ENCODE data around the gene SLC30A2. TPM values are rescaled to one million over a fixed set of nuclear protein-coding genes. Genes with fewer than 3 reads are reported as not detected.

SLC30A2 gene
- total RNA-seq, 1 experiment from 2014 or later = not detected

DNA sequence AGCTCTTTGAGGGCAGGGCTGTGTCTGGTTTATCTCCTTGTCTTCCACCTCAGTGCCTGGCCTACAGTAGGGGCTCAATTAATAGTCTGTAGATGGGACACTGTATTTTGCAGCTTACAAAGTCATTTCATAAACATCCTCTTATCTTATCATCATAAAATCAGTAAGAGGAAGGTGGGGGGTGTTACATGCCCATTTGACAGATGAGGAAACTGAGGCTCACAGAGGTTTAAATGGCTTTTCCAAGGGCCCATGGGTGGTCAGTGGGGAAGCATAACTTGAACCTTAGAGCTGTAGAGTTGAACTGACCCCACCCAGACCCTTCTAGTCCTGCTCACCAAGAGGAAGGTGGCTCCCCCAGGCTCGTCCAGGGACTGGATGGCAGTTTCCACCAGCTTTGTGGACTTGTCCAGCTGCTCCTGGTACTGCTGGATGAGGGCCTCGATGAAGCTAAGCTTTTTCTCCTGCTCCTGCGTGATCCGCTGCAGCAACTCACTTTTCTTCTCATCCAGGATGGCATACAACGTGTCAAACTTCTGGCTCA is 12.2 kb upstream of the SLC30A2 start:
- TF ChIP-seq SRF (IDR thresholded peaks at IDR 0.05; ENCODE audit: low read depth) = no peak
- TF ChIP-seq SIN3A (IDR thresholded peaks at IDR 0.05; ENCODE audit: low read depth) = no peak
- no peak for TF ChIP-seq ZNF274 (IDR thresholded peaks at IDR 0.05; ENCODE audit: low read depth, low read length)
- no peak for TF ChIP-seq EGR1 (IDR thresholded peaks at IDR 0.05; ENCODE audit: low read depth)
- no peaks in the 10 kb centered on the region for H3K4me1 ChIP-seq (ENCODE audit: control insufficient read depth in 1 of 2, insufficient read depth in 2 of 2, low read length in 2 of 2)
- intact Hi-C loops (cut with micrococcal nuclease) = no loop called here
- ChIA-PET POLR2A (no interaction called here), RAD21 (ENCODE audit: low non-redundant PET in 1 of 2, low total read pairs in 2 of 2, uncharacterized antibody in 2 of 2, unreplicated experiment in 2 of 2) (no interaction called here), CTCF (interaction anchor here (0.7 kb wide), 1 partner anchor 22 kb away, joined by 4 read pairs; no protein-coding TSS in a partner anchor)
- H3K9me2 ChIP-seq (ENCODE audit: insufficient read depth) = no peaks in the 10 kb centered on the region
- no peak overlapping the region for H3K27ac ChIP-seq (ENCODE audit: low read depth, low read length)
- H3K9ac ChIP-seq (ENCODE audit: low read length) = no peak overlapping the region
- no peaks in the 10 kb centered on the region for H3K9me3 ChIP-seq (ENCODE audit: control insufficient read depth in 1 of 2, insufficient read depth in 1 of 2, low read depth in 1 of 2, low read length in 2 of 2)
- H3K27me3 ChIP-seq (ENCODE audit: insufficient read depth, low read length) = no peaks in the 10 kb centered on the region
- no peak overlapping the region for H3K4me2 ChIP-seq (ENCODE audit: low read length)
- ATAC-seq (no peak), DNase-seq (ENCODE audit: low read depth, low spot score) (no peak)
- no peaks in the 10 kb centered on the region for H3K36me3 ChIP-seq (ENCODE audit: control insufficient read depth in 1 of 2, insufficient read depth in 2 of 2, low read length in 2 of 2)
- no peaks in the 10 kb centered on the region for H4K20me1 ChIP-seq (ENCODE audit: insufficient read depth)
- no peak overlapping the region for H2AFZ ChIP-seq (ENCODE audit: low read depth, low read length, poor library complexity, severe bottlenecking)
- H3K79me2 ChIP-seq (ENCODE audit: insufficient read depth, low read length) = no peaks in the 10 kb centered on the region
- BruUV-seq (replicated peaks) = no TSS peak
- no peak overlapping the region for H3K4me3 ChIP-seq (replicated peaks in 1 of 2; ENCODE audit: low read depth in 1 of 2, low read length in 2 of 2)

DNA sequence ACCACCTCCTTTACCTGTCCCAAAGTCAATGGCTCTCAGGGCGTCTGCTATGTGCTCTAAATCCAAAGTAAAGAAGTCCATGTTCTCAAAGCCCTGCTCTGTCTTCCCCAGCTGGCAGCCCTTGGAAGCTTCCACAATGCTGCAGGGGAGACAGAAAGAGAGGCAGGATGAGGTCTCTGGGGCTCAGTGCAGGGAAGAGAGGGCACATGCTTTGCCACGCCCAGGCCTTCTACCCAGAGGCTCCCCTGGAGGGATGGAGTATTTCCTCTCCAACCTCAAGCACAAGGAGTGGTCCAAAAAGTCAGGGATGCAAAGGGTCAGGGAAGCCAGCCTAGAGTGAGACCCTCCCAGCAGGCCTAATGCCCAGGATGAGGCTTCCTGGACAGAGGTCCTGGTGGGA is 11.3 kb upstream of the SLC30A2 start:
- ChIA-PET RAD21 (ENCODE audit: low non-redundant PET in 1 of 2, low total read pairs in 2 of 2, uncharacterized antibody in 2 of 2, unreplicated experiment in 2 of 2) (no interaction called here), CTCF (no interaction called here), POLR2A (no interaction called here)
- H3K9me3 ChIP-seq (ENCODE audit: control insufficient read depth in 1 of 2, insufficient read depth in 1 of 2, low read depth in 1 of 2, low read length in 2 of 2) = no peaks in the 10 kb centered on the region
- TF ChIP-seq, protein P1, sequence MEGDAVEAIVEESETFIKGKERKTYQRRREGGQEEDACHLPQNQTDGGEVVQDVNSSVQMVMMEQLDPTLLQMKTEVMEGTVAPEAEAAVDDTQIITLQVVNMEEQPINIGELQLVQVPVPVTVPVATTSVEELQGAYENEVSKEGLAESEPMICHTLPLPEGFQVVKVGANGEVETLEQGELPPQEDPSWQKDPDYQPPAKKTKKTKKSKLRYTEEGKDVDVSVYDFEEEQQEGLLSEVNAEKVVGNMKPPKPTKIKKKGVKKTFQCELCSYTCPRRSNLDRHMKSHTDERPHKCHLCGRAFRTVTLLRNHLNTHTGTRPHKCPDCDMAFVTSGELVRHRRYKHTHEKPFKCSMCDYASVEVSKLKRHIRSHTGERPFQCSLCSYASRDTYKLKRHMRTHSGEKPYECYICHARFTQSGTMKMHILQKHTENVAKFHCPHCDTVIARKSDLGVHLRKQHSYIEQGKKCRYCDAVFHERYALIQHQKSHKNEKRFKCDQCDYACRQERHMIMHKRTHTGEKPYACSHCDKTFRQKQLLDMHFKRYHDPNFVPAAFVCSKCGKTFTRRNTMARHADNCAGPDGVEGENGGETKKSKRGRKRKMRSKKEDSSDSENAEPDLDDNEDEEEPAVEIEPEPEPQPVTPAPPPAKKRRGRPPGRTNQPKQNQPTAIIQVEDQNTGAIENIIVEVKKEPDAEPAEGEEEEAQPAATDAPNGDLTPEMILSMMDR (IDR thresholded peaks at IDR 0.05 in 2 of 3, conservative IDR thresholded peaks at IDR 0.05 in 1 of 3; ENCODE audit: borderline replicate concordance in 1 of 3, insufficient read depth in 1 of 3, low read depth in 2 of 3, low read length in 2 of 3) = no peak
- TF ChIP-seq ZNF274 (IDR thresholded peaks at IDR 0.05; ENCODE audit: low read depth, low read length) = no peak
- no peak for TF ChIP-seq POLR2A (IDR thresholded peaks at IDR 0.05; ENCODE audit: borderline replicate concordance, extremely low read depth, insufficient read depth, insufficient read length)
- no peak for TF ChIP-seq POLR2AphosphoS5 (IDR thresholded peaks at IDR 0.05; ENCODE audit: low read depth, low read length)
- TF ChIP-seq FOSL1 (IDR thresholded peaks at IDR 0.05; ENCODE audit: low read depth) = no peak
- TF ChIP-seq, protein P2, sequence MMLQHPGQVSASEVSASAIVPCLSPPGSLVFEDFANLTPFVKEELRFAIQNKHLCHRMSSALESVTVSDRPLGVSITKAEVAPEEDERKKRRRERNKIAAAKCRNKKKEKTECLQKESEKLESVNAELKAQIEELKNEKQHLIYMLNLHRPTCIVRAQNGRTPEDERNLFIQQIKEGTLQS (IDR thresholded peaks at IDR 0.05) = no peak
- no peak for TF ChIP-seq SIN3A (IDR thresholded peaks at IDR 0.05; ENCODE audit: low read depth)
- TF ChIP-seq SRF (IDR thresholded peaks at IDR 0.05; ENCODE audit: low read depth) = no peak
- TF ChIP-seq SP1 (IDR thresholded peaks at IDR 0.05; ENCODE audit: low read depth) = no peak
- no peak for TF ChIP-seq JUND (IDR thresholded peaks at IDR 0.05)
- no peak for DNase-seq (ENCODE audit: low read depth, low spot score)
- H3K27ac ChIP-seq (ENCODE audit: low read depth, low read length) = no peak overlapping the region
- H3K4me2 ChIP-seq (ENCODE audit: low read length) = no peak overlapping the region
- H3K9ac ChIP-seq (ENCODE audit: low read length) = no peak overlapping the region
- H3K36me3 ChIP-seq (ENCODE audit: control insufficient read depth in 1 of 2, insufficient read depth in 2 of 2, low read length in 2 of 2) = no peaks in the 10 kb centered on the region
- no peak for ATAC-seq
- intact Hi-C loops (cut with micrococcal nuclease) = no loop called here
- no peaks in the 10 kb centered on the region for H3K79me2 ChIP-seq (ENCODE audit: insufficient read depth, low read length)
- no TSS peak for BruUV-seq (replicated peaks)
- H3K4me1 ChIP-seq (ENCODE audit: control insufficient read depth in 1 of 2, insufficient read depth in 2 of 2, low read length in 2 of 2) = no peaks in the 10 kb centered on the region
- H3K27me3 ChIP-seq (ENCODE audit: insufficient read depth, low read length) = no peaks in the 10 kb centered on the region
- H3K9me2 ChIP-seq (ENCODE audit: insufficient read depth) = no peaks in the 10 kb centered on the region
- H4K20me1 ChIP-seq (ENCODE audit: insufficient read depth) = no peaks in the 10 kb centered on the region
- H2AFZ ChIP-seq (ENCODE audit: low read depth, low read length, poor library complexity, severe bottlenecking) = no peak overlapping the region
- no peak overlapping the region for H3K4me3 ChIP-seq (replicated peaks in 1 of 2; ENCODE audit: low read depth in 1 of 2, low read length in 2 of 2)
